IMR-90 (cell line): ENCODE results near the gene CCDC60. TPM values are rescaled to one million over a fixed set of nuclear protein-coding genes. Genes with fewer than 3 reads are reported as not detected.

ENCODE experiments used
- ATAC-seq: fragments of 200-7000 bp; cut with Tn5 transposase; 2 replicates; pipeline ENCODE4 v1.9.1; 2020; ENCODE audit warnings: low read depth, mild to moderate bottlenecking, moderate library complexity
- BruUV-seq: library from RNA; stranded (reverse); fragments of 400-500 nt; replicated peaks from 2 replicates; lab custom pipeline; 2021; lab: Mats Ljungman, UMichigan
- CTCF ChIA-PET: fragments of 300-600 bp; formaldehyde crosslinking; extraction: SDS; loops from one replicate; lab custom pipeline; 2021; ENCODE audit warnings: antibody characterized with exemption; lab: Yijun Ruan, JAX
- POLR2A ChIA-PET: fragments of 300-600 bp; sonication (Branson Sonifier 250); formaldehyde crosslinking; loops from one replicate; lab custom pipeline; 2022; ENCODE audit warnings: antibody characterized with exemption; ENCODE audit not compliant: unreplicated experiment; lab: Charles Lee
- DNase-seq: peaks from one replicate; pipeline ENCODE4 v3.0.0; 2013
- H2AFZ ChIP-seq: replicated peaks from 2 replicates; pipeline ENCODE3; 2013; ENCODE audit warnings: low read length, mild to moderate bottlenecking; ENCODE audit not compliant: poor library complexity
- H2AK5ac ChIP-seq: 2 replicates; pipeline ENCODE4 v1.6.1; 2013; ENCODE audit warnings: low read depth, low read length, inconsistent platforms
- H2AK9ac ChIP-seq: replicated peaks from 2 replicates; pipeline ENCODE3; 2013; ENCODE audit warnings: mild to moderate bottlenecking, low read depth, low read length, moderate library complexity; ENCODE audit not compliant: poor library complexity
- H2BK120ac ChIP-seq: 2 replicates; pipeline ENCODE4 v1.6.1; 2013; ENCODE audit warnings: low read depth, low read length, inconsistent platforms
- H2BK15ac ChIP-seq: 3 replicates; pipeline ENCODE4 v1.6.1; 2013; ENCODE audit warnings: low read depth, low read length, inconsistent platforms
- H2BK20ac ChIP-seq: 2 replicates; pipeline ENCODE4 v1.6.1; 2013; ENCODE audit warnings: low read depth, mild to moderate bottlenecking, inconsistent platforms, low read length, moderate library complexity
- H2BK5ac ChIP-seq: 2 replicates; pipeline ENCODE4 v1.6.1; 2013; ENCODE audit warnings: mild to moderate bottlenecking, low read depth, low read length, inconsistent platforms; ENCODE audit not compliant: poor library complexity, severe bottlenecking
- H3K14ac ChIP-seq: replicated peaks from 2 replicates; pipeline ENCODE4 v1.6.1; 2013; ENCODE audit warnings: low read depth, low read length, inconsistent platforms
- H3K18ac ChIP-seq: 2 replicates; pipeline ENCODE4 v1.6.1; 2013; ENCODE audit warnings: low read depth, low read length, control low read depth
- H3K23ac ChIP-seq: 2 replicates; pipeline ENCODE4 v1.6.1; 2013; ENCODE audit warnings: low read depth, low read length, inconsistent platforms
- H3K27ac ChIP-seq: 2 replicates; pipeline ENCODE4 v1.5.1; 2013; ENCODE audit warnings: mild to moderate bottlenecking, control low read depth, low read length; ENCODE audit not compliant: insufficient read depth
- H3K27me3 ChIP-seq: 2 replicates; pipeline ENCODE4 v1.6.1; 2013; ENCODE audit warnings: low read length; ENCODE audit not compliant: control insufficient read depth, insufficient read depth
- H3K36me3 ChIP-seq: 2 replicates; pipeline ENCODE4 v1.6.1; 2013; ENCODE audit warnings: low read length, mixed read lengths; ENCODE audit not compliant: control insufficient read depth, insufficient read depth
- H3K4ac ChIP-seq: 2 replicates; pipeline ENCODE4 v1.6.1; 2013; ENCODE audit warnings: low read depth, low read length, inconsistent platforms
- H3K4me1 ChIP-seq: 2 replicates; pipeline ENCODE4 v1.6.1; 2013; ENCODE audit warnings: low read length, mixed read lengths; ENCODE audit not compliant: control insufficient read depth, insufficient read depth
- H3K4me2 ChIP-seq: 2 replicates; pipeline ENCODE4 v1.6.1; 2013; ENCODE audit warnings: low read depth, mild to moderate bottlenecking, control low read depth, low read length, moderate library complexity
- H3K4me3 ChIP-seq: 2 replicates; pipeline ENCODE4 v1.5.1; 2013; ENCODE audit warnings: low read depth, mild to moderate bottlenecking, control low read depth, low read length, moderate library complexity; ENCODE audit not compliant: insufficient read depth
- H3K56ac ChIP-seq: 2 replicates; pipeline ENCODE4 v1.6.1; 2013; ENCODE audit warnings: low read length, inconsistent platforms; ENCODE audit not compliant: insufficient read depth; ENCODE audit errors: extremely low read depth
- H3K79me1 ChIP-seq, 2 experiments: 2 replicates each; pipeline ENCODE4 v1.6.1; 2013; ENCODE audit warnings: low read length in 2 of 2, inconsistent platforms in 1 of 2, low read depth in 1 of 2
- H3K9ac ChIP-seq: 2 replicates; pipeline ENCODE4 v1.6.1; 2013; ENCODE audit warnings: low read depth, low read length, control low read depth
- H3K9me1 ChIP-seq: 2 replicates; pipeline ENCODE4 v1.6.1; 2013; ENCODE audit warnings: low read length, inconsistent platforms; ENCODE audit not compliant: insufficient read depth
- H3K9me3 ChIP-seq: 2 replicates; pipeline ENCODE4 v1.6.1; 2013; ENCODE audit warnings: low read length; ENCODE audit not compliant: control insufficient read depth, insufficient read depth
- H4K20me1 ChIP-seq: 2 replicates; pipeline ENCODE4 v1.6.1; 2013; ENCODE audit warnings: low read length, inconsistent platforms; ENCODE audit not compliant: insufficient read depth
- H4K5ac ChIP-seq: 2 replicates; pipeline ENCODE4 v1.6.1; 2013; ENCODE audit warnings: mild to moderate bottlenecking, low read depth, low read length, control low read depth
- H4K8ac ChIP-seq, 2 experiments: 2 replicates each; pipeline ENCODE4 v1.6.1; 2013; ENCODE audit warnings: low read depth in 2 of 2, low read length in 2 of 2, control low read depth in 1 of 2, inconsistent platforms in 1 of 2
- H4K91ac ChIP-seq: 2 replicates; pipeline ENCODE4 v1.6.1; 2013; ENCODE audit warnings: low read depth, low read length, inconsistent platforms; ENCODE audit not compliant: insufficient read depth
- CHD1 ChIP-seq: IDR thresholded peaks from 2 replicates; pipeline ENCODE4 v1.6.1; 2012; ENCODE audit warnings: low read depth, low read length, improper control_type of control experiment
- FOS ChIP-seq: fragments of 150-350 bp; IDR thresholded peaks from 2 replicates; pipeline ENCODE4 v1.6.1; 2016; ENCODE audit warnings: low read depth, low read length
- MAFK ChIP-seq: IDR thresholded peaks from 2 replicates; pipeline ENCODE4 v1.6.1; 2012; ENCODE audit warnings: low read depth, low read length, improper control_type of control experiment
- MXI1 ChIP-seq: IDR thresholded peaks from 2 replicates; pipeline ENCODE4 v1.6.1; 2012; ENCODE audit warnings: low read depth, mild to moderate bottlenecking, low read length, moderate library complexity, borderline replicate concordance
- NFE2L2 ChIP-seq: fragments of 150-350 bp; IDR thresholded peaks from 2 replicates; pipeline ENCODE4 v1.6.1; 2016; ENCODE audit warnings: low read depth, mild to moderate bottlenecking, low read length
- POLR2A ChIP-seq: IDR thresholded peaks from 2 replicates; pipeline ENCODE4 v1.6.1; 2012; ENCODE audit warnings: mild to moderate bottlenecking, low read depth, low read length
- RAD21 ChIP-seq: IDR thresholded peaks from 2 replicates; pipeline ENCODE4 v1.6.1; 2012; ENCODE audit warnings: low read length, improper control_type of control experiment
- RCOR1 ChIP-seq: IDR thresholded peaks from 2 replicates; pipeline ENCODE4 v1.6.1; 2012; ENCODE audit warnings: mild to moderate bottlenecking, low read length, improper control_type of control experiment; ENCODE audit not compliant: insufficient replicate concordance
- WGBS, 2 experiments: methylation state at CpG; one replicate each; pipeline versions ENCODE4 v1.1.5 to v1.1.7; 2013; ENCODE audit warnings: missing lambda C conversion rate in 2 of 2; ENCODE audit not compliant: insufficient read length in 1 of 2; ENCODE audit errors: extremely low coverage in 2 of 2; 5-methylcytosine and 5-hydroxymethylcytosine counted together
- dilution Hi-C: fragments of 300-500 bp; cut with HindIII; formaldehyde crosslinking; loops from one replicate; pipeline ENCODE4 v1.14.3; 2018; ENCODE audit warnings: low sequenced_read_pairs; ENCODE audit not compliant: unreplicated experiment
- in situ Hi-C: fragments of 300-500 bp; cut with MboI; formaldehyde crosslinking; loops from 3 replicates; pipeline ENCODE4 v1.14.3; 2019; ENCODE audit warnings: low sequenced_read_pairs, inconsistent platforms, mixed read lengths
- intact Hi-C: fragments of 100-400 bp; cut with micrococcal nuclease; formaldehyde crosslinking; loops from 2 replicates; pipeline ENCODE4 v1.10.0; 2022
- polyA plus RNA-seq, 3 experiments: library from polyadenylated mRNA; depleted of rRNA; stranded (reverse); fragments of >200 nt; gene quantifications; 2 replicates each; pipeline ENCODE4 v1.2.3, GENCODE V29; 2012; ENCODE audit warnings: low replicate concordance in 1 of 3
- total RNA-seq: library from RNA; depleted of rRNA; stranded (reverse); fragments of >200 nt; gene quantifications from 2 replicates; pipeline ENCODE4 v1.2.3, GENCODE V29; 2012
- TF ChIP-seq, protein P1 (sequence below): fragments of 150-350 bp; IDR thresholded peaks from 2 replicates; pipeline ENCODE4 v1.6.1; 2017; ENCODE audit warnings: mild to moderate bottlenecking, antibody characterized with exemption, low read length, low read depth
- TF ChIP-seq, protein P2 (sequence below): conservative IDR thresholded peaks from 2 replicates; pipeline ENCODE4 v1.5.1; 2012; ENCODE audit warnings: mild to moderate bottlenecking, low read depth, low read length, improper control_type of control experiment

Gene CCDC60
- total and polyA plus RNA-seq, 2 of the 4 experiments (the other 2 are of a cell fraction): not detected

DNA sequence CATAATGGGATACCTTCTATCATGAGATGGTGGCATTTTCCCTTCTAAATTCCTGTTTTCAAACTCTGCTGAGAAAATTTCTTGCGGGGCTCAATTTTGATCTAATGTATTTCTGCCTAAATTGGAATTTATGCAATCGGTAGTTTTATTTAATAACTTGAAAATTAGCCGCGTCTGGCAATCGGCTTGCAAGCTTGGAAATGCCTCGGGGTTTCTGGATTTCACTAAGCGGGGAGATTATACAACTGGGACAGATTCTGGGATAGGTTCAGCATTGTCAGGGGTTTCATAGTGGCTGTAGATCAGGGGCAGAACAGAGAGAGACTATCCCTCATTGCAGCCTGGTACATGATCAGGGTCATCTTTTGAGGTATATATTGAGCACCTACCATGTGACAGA, 8.6 kb downstream of the CCDC60 start:
- no peak overlapping the region for H3K23ac ChIP-seq
- in situ Hi-C loops (no loop called here), dilution Hi-C loops (no loop called here), intact Hi-C loops (no loop called here)
- no peaks in the 10 kb centered on the region for H3K4me1 ChIP-seq
- no peak overlapping the region for H4K91ac ChIP-seq
- H3K9ac ChIP-seq: no peak overlapping the region
- ChIA-PET CTCF (interaction anchor here (0.7 kb wide), 1 partner anchor 146 kb away, joined by 4 read pairs; no protein-coding TSS in a partner anchor), POLR2A (no interaction called here)
- no peak overlapping the region for H2BK15ac ChIP-seq
- H2BK120ac ChIP-seq: no peak overlapping the region
- DNase-seq (no peak), ATAC-seq (no peak)
- no peak overlapping the region for H3K56ac ChIP-seq
- H2BK20ac ChIP-seq: no peak overlapping the region
- H3K4ac ChIP-seq: no peak overlapping the region
- H4K5ac ChIP-seq: no peak overlapping the region
- H4K20me1 ChIP-seq: no peaks in the 10 kb centered on the region
- no peak overlapping the region for H3K4me2 ChIP-seq
- no TSS peak for BruUV-seq
- H3K9me3 ChIP-seq: peaks cover 13% of the 10 kb centered on the region
- H3K9me1 ChIP-seq: no peaks in the 10 kb centered on the region
- no peaks in the 10 kb centered on the region for H3K79me1 ChIP-seq
- TF ChIP-seq MXI1 (no peak), POLR2A (no peak), RCOR1 (no peak), CHD1 (no peak), MAFK (no peak), RAD21 (no peak), NFE2L2 (no peak), FOS (no peak)
- TF ChIP-seq, protein P1, sequence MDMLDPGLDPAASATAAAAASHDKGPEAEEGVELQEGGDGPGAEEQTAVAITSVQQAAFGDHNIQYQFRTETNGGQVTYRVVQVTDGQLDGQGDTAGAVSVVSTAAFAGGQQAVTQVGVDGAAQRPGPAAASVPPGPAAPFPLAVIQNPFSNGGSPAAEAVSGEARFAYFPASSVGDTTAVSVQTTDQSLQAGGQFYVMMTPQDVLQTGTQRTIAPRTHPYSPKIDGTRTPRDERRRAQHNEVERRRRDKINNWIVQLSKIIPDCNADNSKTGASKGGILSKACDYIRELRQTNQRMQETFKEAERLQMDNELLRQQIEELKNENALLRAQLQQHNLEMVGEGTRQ: no peak
- TF ChIP-seq, protein P2, sequence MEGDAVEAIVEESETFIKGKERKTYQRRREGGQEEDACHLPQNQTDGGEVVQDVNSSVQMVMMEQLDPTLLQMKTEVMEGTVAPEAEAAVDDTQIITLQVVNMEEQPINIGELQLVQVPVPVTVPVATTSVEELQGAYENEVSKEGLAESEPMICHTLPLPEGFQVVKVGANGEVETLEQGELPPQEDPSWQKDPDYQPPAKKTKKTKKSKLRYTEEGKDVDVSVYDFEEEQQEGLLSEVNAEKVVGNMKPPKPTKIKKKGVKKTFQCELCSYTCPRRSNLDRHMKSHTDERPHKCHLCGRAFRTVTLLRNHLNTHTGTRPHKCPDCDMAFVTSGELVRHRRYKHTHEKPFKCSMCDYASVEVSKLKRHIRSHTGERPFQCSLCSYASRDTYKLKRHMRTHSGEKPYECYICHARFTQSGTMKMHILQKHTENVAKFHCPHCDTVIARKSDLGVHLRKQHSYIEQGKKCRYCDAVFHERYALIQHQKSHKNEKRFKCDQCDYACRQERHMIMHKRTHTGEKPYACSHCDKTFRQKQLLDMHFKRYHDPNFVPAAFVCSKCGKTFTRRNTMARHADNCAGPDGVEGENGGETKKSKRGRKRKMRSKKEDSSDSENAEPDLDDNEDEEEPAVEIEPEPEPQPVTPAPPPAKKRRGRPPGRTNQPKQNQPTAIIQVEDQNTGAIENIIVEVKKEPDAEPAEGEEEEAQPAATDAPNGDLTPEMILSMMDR: no peak
- H3K27ac ChIP-seq: no peak overlapping the region
- no peak overlapping the region for H3K14ac ChIP-seq
- H2AFZ ChIP-seq: no peak overlapping the region
- 60% methylated on average over 2 of the region's 7 CpGs; no CpG with 5 or more reads in 1 of the 2 experiments for WGBS, 2 experiments
- H2AK9ac ChIP-seq: no peak overlapping the region
- no peak overlapping the region for H2AK5ac ChIP-seq
- no peak overlapping the region for H4K8ac ChIP-seq
- H3K18ac ChIP-seq: no peak overlapping the region
- H2BK5ac ChIP-seq: no peak overlapping the region
- H3K27me3 ChIP-seq: no peaks in the 10 kb centered on the region
- H3K36me3 ChIP-seq: no peaks in the 10 kb centered on the region
- H3K4me3 ChIP-seq: no peak overlapping the region
